ENCODE data around the gene PCDHA13. TPM values are rescaled to one million over a fixed set of nuclear protein-coding genes. Genes with fewer than 3 reads are reported as not detected.

Gene PCDHA13
- total RNA-seq, 1 donor from 2014 or later = 2.5 TPM

DNA sequence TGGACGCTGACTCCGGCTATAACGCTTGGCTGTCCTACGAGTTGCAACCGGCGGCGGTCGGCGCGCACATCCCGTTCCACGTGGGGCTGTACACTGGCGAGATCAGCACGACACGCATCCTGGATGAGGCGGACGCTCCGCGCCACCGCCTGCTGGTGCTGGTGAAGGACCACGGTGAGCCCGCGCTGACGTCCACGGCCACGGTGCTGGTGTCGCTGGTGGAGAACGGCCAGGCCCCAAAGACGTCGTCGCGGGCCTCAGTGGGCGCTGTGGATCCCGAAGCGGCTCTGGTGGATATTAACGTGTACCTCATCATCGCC lies 4.7 kb upstream of the PCDHA13 start:
- peaks cover 4% of the 10 kb centered on the region for H3K36me3 Mint-ChIP-seq (ENCODE audit: low read depth, unreplicated experiment)
- peak; percentile 2 for DNase-seq (ENCODE audit: low spot score)
- H3K4me1 Mint-ChIP-seq (ENCODE audit: unreplicated experiment) = no peaks in the 10 kb centered on the region
- no peaks in the 10 kb centered on the region for H3K27me3 Mint-ChIP-seq (ENCODE audit: unreplicated experiment)
- TF ChIP-seq, protein P1, sequence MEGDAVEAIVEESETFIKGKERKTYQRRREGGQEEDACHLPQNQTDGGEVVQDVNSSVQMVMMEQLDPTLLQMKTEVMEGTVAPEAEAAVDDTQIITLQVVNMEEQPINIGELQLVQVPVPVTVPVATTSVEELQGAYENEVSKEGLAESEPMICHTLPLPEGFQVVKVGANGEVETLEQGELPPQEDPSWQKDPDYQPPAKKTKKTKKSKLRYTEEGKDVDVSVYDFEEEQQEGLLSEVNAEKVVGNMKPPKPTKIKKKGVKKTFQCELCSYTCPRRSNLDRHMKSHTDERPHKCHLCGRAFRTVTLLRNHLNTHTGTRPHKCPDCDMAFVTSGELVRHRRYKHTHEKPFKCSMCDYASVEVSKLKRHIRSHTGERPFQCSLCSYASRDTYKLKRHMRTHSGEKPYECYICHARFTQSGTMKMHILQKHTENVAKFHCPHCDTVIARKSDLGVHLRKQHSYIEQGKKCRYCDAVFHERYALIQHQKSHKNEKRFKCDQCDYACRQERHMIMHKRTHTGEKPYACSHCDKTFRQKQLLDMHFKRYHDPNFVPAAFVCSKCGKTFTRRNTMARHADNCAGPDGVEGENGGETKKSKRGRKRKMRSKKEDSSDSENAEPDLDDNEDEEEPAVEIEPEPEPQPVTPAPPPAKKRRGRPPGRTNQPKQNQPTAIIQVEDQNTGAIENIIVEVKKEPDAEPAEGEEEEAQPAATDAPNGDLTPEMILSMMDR (IDR thresholded peaks at IDR 0.05; ENCODE audit: unreplicated experiment) = no peak
- no peak overlapping the region for H3K4me3 Mint-ChIP-seq (ENCODE audit: unreplicated experiment)
- H3K27ac Mint-ChIP-seq (ENCODE audit: unreplicated experiment) = no peak overlapping the region
- no peaks in the 10 kb centered on the region for H3K9me3 Mint-ChIP-seq (ENCODE audit: unreplicated experiment)

DNA sequence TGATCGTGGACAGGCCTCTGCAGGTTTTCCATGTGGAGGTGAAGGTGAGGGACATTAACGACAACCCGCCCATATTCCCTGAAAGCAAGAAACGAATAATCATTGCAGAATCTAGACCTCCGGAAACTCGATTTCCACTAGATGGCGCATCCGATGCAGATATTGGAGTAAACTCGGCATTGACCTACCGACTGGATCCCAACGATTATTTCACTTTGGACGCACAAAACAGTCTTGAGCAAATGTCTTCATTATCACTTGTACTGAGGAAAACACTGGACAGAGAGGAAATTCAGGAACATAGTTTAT lies 621 bp downstream of the PCDHA13 start:
- peaks cover 9% of the 10 kb centered on the region for H3K36me3 Mint-ChIP-seq (ENCODE audit: low read depth, unreplicated experiment)
- peak; percentile 54 for DNase-seq (ENCODE audit: low spot score)

DNA sequence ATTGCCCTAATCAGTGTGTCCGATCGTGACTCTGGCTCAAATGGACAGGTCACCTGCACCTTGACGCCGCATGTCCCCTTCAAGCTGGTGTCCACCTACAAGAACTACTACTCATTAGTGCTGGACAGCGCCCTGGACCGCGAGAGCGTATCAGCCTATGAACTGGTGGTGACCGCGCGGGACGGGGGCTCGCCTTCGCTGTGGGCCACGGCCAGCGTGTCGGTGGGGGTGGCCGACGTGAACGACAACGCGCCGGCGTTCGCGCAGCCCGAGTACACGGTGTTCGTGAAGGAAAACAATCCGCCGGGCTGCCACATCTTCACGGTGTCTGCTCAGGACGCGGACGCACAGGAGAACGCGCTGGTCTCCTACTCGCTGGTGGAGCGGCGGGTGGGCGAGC lies 1.4 kb downstream of the PCDHA13 start:
- Mint-ChIP-seq H3K36me3 (ENCODE audit: low read depth, unreplicated experiment) (peaks cover 9% of the 10 kb centered on the region), H3K9me3 (ENCODE audit: unreplicated experiment) (no peaks in the 10 kb centered on the region), H3K27me3 (ENCODE audit: unreplicated experiment) (no peaks in the 10 kb centered on the region), H3K27ac (ENCODE audit: unreplicated experiment) (no peak overlapping the region), H3K4me3 (ENCODE audit: unreplicated experiment) (no peak overlapping the region), H3K4me1 (ENCODE audit: unreplicated experiment) (no peaks in the 10 kb centered on the region)
- DNase-seq (ENCODE audit: low spot score) = no peak
- TF ChIP-seq, protein P1 (IDR thresholded peaks at IDR 0.05; ENCODE audit: unreplicated experiment) = no peak

More for the DNA sequence above, 621 bp downstream of the PCDHA13 start:
- Mint-ChIP-seq H3K9me3 (ENCODE audit: unreplicated experiment) (no peaks in the 10 kb centered on the region), H3K27me3 (ENCODE audit: unreplicated experiment) (no peaks in the 10 kb centered on the region), H3K4me1 (ENCODE audit: unreplicated experiment) (no peaks in the 10 kb centered on the region), H3K27ac (ENCODE audit: unreplicated experiment) (no peak overlapping the region), H3K4me3 (ENCODE audit: unreplicated experiment) (peak overlapping the region; percentile 13)
- TF ChIP-seq, protein P1 (IDR thresholded peaks at IDR 0.05; ENCODE audit: unreplicated experiment) = peak; percentile 39

DNA sequence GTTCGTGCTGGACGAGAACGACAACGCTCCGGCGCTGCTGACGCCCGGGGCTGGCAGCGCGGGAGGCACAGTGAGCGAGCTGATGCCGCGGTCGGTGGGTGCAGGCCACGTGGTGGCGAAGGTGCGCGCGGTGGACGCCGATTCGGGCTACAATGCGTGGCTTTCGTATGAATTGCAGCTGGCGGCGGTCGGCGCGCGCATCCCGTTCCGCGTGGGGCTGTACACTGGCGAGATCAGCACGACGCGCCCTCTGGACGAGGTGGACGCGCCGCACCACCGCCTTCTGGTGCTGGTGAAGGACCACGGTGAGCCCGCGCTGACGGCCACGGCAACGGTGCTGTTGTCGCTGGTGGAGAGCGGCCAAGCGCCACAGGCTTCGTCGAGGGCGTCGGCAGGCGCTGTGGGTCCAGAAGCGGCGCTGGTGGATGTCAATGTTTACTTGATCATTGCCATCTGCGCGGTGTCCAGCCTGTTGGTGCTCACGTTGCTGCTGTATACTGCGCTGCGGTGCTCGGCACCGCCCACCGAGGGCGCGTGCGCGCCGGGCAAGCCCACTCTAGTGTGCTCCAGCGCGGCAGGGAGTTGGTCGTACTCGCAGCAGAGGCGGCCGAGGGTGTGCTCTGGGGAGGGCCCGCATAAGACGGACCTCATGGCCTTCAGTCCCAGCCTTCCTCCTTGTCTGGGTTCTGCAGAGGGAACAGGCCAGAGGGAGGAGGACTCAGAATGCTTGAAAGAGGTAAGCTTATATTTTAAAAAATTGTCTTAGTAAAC lies 2.2 kb downstream of the PCDHA13 start:
- peaks cover 9% of the 10 kb centered on the region for H3K36me3 Mint-ChIP-seq (ENCODE audit: low read depth, unreplicated experiment)
- no peaks in the 10 kb centered on the region for H3K27me3 Mint-ChIP-seq (ENCODE audit: unreplicated experiment)
- H3K4me3 Mint-ChIP-seq (ENCODE audit: unreplicated experiment) = no peak overlapping the region
- H3K9me3 Mint-ChIP-seq (ENCODE audit: unreplicated experiment) = no peaks in the 10 kb centered on the region
- DNase-seq (ENCODE audit: low spot score) = no peak
- TF ChIP-seq, protein P1 (IDR thresholded peaks at IDR 0.05; ENCODE audit: unreplicated experiment) = no peak
- no peaks in the 10 kb centered on the region for H3K4me1 Mint-ChIP-seq (ENCODE audit: unreplicated experiment)
- no peak overlapping the region for H3K27ac Mint-ChIP-seq (ENCODE audit: unreplicated experiment)

DNA sequence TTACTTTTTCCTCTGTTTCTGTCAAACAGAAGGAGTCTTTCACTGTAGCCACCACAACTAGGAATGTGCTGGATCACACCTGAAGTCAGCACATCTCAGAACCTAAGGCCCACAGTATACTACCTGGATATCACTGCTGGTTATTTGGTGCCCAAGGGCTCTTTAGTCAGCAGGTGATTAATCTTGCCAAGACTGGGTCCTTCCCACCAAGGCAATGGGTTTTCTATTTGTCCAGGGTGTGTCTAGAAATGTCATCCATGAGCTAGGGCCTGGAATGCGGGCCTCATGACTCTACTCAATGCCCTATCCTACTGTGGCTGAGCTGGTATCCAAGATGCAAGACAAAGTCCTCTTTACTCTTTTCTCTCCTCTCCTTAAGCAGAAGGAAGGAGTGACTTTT lies 34.4 kb downstream of the PCDHA13 start:
- Mint-ChIP-seq H3K9me3 (ENCODE audit: unreplicated experiment) (no peaks in the 10 kb centered on the region), H3K27me3 (ENCODE audit: unreplicated experiment) (peaks cover 5% of the 10 kb centered on the region), H3K4me1 (ENCODE audit: unreplicated experiment) (no peaks in the 10 kb centered on the region), H3K36me3 (ENCODE audit: low read depth, unreplicated experiment) (peaks cover 17% of the 10 kb centered on the region), H3K27ac (ENCODE audit: unreplicated experiment) (no peak overlapping the region), H3K4me3 (ENCODE audit: unreplicated experiment) (no peak overlapping the region)
- TF ChIP-seq, protein P1 (IDR thresholded peaks at IDR 0.05; ENCODE audit: unreplicated experiment) = no peak
- DNase-seq (ENCODE audit: low spot score) = no peak

All from endothelial cell (in vitro differentiated cells).